Uterus (tissue), 2 donors: ENCODE measurements around the gene FASTK.

ENCODE experiments used
- POLR2A ChIP-seq, 2 donors: fragments of 450-650 bp; IDR thresholded peaks; one replicate each; pipeline ENCODE4 v1.6.1; 2016; ENCODE audit warnings: antibody characterized with exemption in 2 of 2, mild to moderate bottlenecking in 1 of 2, moderate library complexity in 1 of 2
- TF ChIP-seq, protein P1 (sequence below), 4 experiments: fragments of 200-600 bp in 2 of 4; fragments of 450-650 bp in 2 of 4; sonication (generic) in 2 of 4; IDR thresholded peaks; one replicate each; pipeline ENCODE4 v1.5.1; 2016 to 2019; ENCODE audit warnings: antibody characterized with exemption in 4 of 4, mild to moderate bottlenecking in 2 of 4, moderate library complexity in 1 of 4

DNA sequence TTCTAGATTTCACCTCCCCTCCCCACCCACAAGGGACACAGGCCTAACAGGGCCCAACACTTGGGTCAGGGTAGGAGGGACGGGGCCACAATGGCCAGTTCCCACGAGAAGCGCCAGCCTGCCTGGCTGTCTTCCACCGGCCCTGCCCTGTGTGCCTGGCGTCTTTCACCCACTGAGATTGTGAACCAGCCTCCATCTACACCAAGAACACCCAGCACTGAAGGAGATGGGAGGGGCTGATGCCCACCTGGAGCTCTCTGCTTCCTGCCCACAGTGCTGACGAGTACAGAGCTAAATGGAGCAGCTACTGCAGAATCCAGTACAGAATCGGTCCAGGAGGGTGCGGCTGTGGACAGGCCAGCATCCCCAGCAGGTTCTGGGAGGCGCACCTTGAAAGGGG is 34.6 kb downstream of the FASTK start:
- no peak for TF ChIP-seq POLR2A (IDR thresholded peaks at IDR 0.05)
- TF ChIP-seq, protein P1, sequence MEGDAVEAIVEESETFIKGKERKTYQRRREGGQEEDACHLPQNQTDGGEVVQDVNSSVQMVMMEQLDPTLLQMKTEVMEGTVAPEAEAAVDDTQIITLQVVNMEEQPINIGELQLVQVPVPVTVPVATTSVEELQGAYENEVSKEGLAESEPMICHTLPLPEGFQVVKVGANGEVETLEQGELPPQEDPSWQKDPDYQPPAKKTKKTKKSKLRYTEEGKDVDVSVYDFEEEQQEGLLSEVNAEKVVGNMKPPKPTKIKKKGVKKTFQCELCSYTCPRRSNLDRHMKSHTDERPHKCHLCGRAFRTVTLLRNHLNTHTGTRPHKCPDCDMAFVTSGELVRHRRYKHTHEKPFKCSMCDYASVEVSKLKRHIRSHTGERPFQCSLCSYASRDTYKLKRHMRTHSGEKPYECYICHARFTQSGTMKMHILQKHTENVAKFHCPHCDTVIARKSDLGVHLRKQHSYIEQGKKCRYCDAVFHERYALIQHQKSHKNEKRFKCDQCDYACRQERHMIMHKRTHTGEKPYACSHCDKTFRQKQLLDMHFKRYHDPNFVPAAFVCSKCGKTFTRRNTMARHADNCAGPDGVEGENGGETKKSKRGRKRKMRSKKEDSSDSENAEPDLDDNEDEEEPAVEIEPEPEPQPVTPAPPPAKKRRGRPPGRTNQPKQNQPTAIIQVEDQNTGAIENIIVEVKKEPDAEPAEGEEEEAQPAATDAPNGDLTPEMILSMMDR (IDR thresholded peaks at IDR 0.05), result no peak
